SK-N-SH (cell line): ENCODE data around the gene TMCO5A. TPM values are rescaled to one million over a fixed set of nuclear protein-coding genes. Genes with fewer than 3 reads are reported as not detected.

Experiments
- RAD21 ChIP-seq: IDR thresholded peaks from 2 replicates; pipeline ENCODE4 v1.6.1; 2012; ENCODE audit warnings: mild to moderate bottlenecking, low read length
- polyA plus RNA-seq, 3 experiments: library from polyadenylated mRNA; depleted of rRNA; stranded (reverse); fragments of >200 nt; gene quantifications; 2 replicates each; pipeline ENCODE4 v1.2.3, GENCODE V29; 2012
- TF ChIP-seq, protein P1 (sequence below): fragments of 150-350 bp; IDR thresholded peaks from 2 replicates; pipeline ENCODE4 v1.6.1; 2016; ENCODE audit warnings: mild to moderate bottlenecking, low read depth, low read length

The TMCO5A gene
- polyA plus RNA-seq, 1 of the 3 experiments (the other 2 are of a cell fraction), result not detected

DNA sequence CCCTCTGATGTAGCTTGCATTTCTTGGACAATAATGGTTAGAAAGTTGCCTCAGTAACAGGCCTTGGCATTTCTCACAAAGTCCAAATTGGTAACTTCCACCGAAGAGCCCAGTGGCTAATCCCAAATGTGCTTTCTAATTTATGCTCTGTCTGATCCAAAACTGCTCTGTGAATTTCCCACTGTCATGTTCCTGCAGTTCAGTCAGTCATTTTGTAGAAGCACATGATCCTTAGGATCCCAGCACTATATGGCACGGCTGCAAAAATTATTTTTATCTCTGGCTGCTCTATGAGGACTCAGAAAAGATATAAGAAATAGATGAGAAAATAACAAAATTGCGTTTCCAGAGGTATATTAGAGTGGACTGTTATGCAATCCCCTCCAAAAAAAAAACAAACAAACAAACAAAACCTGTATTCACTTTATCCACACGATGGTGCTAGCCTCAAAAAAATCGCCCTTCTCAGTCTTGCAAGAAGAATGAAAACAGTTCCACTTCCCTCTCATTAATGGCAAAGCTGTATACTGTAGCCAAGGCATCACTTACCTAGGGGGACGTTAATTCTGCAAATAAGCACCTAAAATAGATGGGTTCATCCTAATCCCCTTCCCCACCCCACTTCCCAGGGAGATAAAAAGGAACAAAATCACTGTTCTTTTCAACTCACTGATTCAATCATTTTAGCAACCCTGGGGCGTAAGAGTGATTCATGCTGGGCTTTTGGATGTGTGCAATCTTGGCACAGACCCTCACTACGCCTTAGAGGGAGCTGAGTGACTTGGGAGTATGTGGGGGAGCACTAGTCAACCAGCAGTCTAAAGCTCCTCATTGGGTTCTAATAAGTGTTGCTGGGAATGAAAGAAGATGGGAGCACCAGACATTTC is 61.3 kb downstream of the TMCO5A start (continued):
- TF ChIP-seq, protein P1, sequence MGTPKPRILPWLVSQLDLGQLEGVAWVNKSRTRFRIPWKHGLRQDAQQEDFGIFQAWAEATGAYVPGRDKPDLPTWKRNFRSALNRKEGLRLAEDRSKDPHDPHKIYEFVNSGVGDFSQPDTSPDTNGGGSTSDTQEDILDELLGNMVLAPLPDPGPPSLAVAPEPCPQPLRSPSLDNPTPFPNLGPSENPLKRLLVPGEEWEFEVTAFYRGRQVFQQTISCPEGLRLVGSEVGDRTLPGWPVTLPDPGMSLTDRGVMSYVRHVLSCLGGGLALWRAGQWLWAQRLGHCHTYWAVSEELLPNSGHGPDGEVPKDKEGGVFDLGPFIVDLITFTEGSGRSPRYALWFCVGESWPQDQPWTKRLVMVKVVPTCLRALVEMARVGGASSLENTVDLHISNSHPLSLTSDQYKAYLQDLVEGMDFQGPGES, result no peak
- peak; percentile 96 for TF ChIP-seq RAD21
